Epithelial cell of prostate (primary cell): ENCODE data around the gene CADM1.

Experiments used
- DNase-seq: peaks from one replicate; pipeline ENCODE4 v3.0.0-alpha.2; 2011; ENCODE audit warnings: low read depth, low spot score
- H3K27ac ChIP-seq: fragments of 450-650 bp; 2 replicates; pipeline ENCODE4 v1.5.1; 2017; ENCODE audit warnings: mild to moderate bottlenecking

Gene CADM1

DNA sequence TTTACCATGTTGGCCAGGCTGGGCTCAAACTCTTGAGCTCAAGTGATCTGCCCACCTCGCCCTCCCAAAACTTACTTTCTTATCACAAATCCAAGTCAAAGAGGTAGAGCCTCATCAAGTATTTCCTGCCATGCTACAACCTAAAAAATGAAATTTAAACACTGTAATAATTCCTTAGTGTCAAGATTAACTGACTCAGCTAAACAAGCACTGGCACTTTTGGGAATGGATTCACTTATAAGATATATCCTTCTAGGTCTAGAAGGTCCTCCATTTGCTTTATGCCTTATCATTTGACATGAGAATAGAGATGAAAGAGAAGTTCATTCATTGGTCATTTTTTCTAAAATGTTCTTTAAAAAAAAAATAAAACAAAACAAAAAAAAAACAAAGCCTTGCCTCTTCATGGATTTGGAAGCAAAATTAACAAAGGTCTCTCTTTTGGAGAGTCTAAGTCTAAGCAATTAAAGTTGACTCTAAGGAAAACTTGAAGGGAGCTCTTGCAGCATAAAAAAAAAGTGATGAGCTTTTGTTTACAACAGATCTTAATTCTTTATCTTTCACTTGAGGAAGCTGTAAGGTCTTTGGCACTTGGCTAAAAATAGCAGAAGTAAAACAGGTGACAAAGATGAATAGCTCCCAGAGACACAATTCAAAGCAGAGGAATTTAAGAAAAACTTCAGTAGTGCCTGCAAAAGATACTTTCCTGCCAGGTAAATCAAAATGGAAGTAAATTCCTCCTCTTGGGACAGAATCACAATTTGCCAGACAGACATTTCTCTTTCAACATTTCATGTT is 50.3 kb downstream of the CADM1 start:
- H3K27ac ChIP-seq: no peak overlapping the region
- DNase-seq: no peak

DNA sequence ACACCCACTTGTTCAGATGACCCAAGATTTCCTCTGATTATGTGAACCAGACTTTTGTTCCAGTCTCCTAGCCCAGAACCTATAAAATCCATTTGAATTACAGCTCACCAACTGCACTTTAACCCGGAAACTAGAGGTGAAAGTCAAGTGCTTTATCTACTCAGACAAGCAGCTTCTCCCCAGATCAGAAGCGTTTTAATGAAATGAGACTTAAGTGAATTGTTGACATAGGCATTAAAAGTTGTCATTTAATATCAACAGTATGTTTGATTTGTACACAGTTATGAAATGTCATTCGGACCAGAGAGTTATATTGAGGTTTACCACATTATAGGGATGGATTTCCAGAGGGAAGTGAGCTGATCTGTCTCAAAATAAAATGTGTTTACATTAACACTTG is 52.0 kb downstream of the CADM1 start:
- H3K27ac ChIP-seq: no peak overlapping the region
- no peak for DNase-seq

DNA sequence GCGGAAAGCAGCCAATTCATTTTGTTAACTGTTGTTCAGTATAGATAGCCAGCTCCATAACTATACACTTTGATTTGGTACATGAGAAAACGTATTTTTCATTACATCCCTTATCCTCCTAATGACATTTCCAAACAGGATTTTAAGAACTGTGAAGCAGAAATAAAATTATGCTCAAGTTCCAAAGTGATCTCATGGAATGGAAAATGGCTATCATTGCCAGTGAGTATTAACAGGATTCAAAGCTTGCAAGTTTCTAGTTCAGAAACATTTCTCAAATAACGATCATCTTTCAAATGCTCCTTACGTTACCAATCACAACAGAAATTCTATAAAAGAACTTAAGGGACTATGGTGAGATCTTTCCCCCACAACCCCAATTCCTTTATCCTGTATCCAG is 53.7 kb downstream of the CADM1 start:
- DNase-seq: no peak
- no peak overlapping the region for H3K27ac ChIP-seq

DNA sequence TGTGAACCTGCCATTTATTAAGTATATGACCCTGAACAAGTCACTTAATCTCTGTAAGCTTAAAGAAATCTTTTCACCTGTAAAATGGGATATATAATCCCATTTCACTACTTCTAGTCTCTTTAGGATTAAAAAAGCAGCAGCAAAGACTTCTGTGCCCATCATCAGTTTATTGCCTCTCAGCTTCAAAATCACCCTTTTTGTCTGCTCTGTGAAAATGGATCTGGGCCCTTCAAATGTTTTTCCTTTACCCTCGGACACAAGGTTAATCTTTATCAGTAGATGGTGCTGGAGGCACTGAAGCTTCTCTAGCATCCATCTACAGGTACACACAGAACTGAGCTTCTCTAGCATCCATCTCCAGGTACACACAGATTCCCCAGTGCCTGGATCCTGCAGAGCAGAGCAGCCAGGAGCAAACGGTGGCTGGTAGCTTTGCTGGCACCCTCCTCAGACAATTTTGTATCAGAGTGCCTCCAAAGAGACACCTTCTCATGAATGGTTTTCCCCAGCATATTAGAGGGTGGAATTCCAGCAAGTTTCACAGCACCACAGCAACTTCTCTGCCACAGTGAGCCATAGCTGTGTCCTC is 56.8 kb downstream of the CADM1 start:
- DNase-seq: no peak
- H3K27ac ChIP-seq: no peak overlapping the region

DNA sequence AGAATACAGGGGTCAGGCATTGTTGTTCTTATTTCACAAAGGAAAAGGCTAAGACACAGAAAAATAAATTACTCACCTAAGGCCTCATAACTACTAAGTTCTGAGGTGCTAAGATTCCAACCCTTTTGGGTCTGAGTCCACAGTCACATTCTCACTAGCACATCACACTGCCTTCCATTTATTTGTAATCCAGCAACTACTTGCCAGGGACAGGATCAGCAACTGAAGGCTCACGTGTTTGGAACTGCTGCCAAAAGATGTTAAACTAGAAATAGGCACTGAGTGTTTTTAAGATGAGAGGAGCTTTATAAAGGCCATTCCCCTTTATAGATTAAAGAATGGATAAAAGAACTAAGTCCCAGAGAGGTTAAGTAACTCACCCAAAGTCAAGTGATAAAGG is 58.0 kb downstream of the CADM1 start:
- no peak overlapping the region for H3K27ac ChIP-seq
- no peak for DNase-seq

DNA sequence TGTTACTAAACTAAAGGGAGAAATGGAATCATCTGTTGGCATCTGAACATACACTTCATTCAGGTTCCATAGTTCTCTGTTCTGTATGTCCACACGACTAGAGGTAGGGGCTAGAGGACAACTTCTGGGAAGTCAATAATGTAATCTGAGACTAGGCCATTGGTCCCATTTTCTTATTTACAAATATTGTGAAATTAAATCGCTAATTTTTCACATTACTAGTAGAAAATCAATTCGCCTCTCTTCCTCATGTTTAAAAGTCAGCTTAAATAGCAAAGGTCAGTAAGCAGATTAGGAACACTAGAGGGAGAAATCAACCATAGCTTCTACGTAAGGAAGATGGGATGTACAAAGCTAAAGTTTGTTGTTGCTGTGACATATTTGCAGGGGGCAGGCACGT is 59.7 kb downstream of the CADM1 start:
- no peak for DNase-seq
- H3K27ac ChIP-seq: no peak overlapping the region

DNA sequence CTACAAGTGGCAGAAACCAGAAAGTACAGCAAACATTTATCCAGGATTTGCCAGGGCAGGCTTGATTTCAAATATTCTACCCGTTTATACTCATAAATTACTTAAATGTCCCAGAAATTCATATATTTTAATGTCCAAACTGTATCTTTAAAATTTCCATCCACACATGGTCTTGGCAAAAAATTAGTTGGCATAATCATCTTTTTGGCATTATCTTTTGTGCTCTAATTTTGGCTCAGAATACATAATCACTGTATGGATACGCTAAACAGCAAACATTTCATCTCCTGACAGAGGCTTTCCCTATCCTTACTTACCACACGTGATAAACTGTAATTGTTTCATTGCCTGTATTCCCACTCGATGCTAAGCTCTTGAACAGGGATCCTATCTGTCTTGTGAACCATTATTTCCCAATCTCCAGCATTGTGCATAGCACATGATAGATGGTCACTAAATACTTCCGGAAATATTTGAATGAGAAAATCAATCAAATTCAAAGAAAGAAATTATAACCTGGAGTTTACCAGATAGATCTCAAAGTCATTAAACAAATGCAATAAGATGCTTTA is 64.2 kb downstream of the CADM1 start:
- H3K27ac ChIP-seq: no peak overlapping the region
- no peak for DNase-seq

DNA sequence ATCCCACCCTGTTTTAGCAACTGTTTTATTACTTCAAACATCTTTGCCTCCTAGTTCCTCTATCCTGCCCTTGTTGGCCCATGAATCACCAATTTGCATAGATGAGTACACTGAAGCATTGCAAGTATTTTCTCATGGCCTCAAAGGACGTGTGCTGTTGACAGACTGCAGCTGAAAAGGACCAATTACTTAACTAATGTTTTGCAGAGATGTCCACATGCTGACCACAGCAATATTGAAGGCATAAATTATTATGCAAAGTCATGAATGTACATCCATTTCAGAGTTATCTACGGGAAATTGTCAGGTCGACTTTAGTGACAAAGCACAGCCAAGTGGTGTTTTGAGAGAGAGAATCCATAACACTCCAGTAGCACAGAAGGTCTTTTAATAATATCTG is 64.8 kb downstream of the CADM1 start:
- no peak overlapping the region for H3K27ac ChIP-seq
- no peak for DNase-seq

DNA sequence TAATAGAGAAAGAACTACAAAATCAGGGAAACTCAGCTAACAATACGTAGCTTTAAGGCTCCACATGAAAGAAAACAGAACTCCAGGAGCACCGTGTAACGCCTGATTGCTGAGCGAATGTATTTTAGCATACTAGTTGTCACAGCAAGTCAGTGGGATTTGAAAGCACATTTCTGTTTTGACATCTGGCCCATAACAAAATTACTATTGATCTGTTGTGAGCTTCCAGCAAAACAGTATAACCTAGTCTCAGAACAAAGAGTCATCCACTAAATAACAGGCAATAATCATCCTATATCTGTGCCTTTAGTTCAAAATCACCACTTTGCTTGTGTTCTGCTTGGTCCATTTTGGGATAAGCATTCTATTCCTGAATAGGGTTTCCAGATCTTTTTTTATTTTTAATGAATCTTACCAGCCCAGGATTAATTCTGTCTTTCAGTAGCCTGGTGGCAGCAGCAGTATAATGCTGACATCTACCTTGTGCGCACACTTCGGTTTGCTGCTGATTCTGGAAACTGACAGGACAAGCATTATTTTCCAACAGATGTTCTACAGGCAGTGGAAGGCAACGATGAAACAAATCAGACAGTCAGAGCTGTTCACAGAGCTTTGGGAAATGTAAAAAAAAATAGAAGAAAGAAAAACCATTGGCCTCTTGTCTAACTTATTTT is 66.2 kb downstream of the CADM1 start:
- no peak overlapping the region for H3K27ac ChIP-seq
- no peak for DNase-seq

DNA sequence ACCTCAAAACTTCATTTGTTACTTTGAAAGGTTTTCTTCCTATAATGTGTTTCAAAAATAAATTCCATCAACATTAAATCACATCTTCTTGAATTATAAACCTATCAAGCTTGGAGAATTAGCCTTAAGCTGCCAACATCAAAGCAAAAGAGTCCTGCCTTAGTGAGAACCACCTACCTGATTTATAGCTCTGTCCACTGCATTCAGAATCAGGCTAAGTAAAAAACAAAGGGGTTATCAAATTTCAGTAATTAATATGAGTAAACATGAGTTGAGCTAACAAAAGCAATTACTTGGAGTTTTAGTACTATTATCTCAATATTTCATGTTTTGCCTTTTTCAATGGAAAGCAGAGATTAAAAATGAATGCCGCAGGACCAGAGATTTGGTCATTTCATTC is 73.9 kb downstream of the CADM1 start:
- no peak overlapping the region for H3K27ac ChIP-seq
- DNase-seq: no peak

DNA sequence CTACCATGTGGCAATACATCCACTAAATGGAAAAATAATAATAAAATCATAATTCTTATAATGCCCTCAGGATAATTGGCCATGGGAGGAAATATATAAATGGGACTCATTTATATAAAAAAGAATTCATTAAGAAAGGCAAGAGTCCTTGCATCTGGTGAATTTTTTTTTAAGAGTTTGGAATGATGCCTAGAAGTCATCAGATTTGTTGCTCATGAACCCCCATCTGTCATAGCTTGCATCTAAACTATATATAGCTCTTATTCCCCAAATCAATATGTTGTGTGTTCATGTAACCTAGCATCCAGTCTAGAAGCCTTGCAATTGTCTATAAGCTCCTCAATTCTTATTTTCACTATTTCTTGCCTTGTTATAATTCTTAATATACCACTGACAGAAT is 75.9 kb downstream of the CADM1 start:
- no peak for DNase-seq

DNA sequence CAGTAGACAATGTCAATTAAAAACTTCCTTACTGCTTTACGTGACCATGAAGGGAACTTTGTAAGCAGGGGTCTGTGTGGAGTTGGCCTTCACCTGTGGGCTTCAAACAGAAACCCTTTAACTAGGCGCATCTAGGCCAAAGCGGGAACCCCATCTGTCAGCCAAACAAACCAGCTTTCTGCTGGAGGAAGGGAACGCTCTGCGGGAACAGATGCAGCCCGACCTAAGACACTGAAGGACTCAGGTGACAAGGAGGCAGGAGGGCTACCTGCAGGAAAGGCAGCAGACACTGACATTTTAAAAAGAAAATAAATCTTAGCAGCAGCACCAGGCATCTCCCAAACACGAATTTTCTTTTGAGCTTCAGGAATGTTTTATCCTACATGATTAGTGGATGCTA is 78.4 kb downstream of the CADM1 start:
- DNase-seq: no peak
- no peak overlapping the region for H3K27ac ChIP-seq

More for the DNA sequence above, 75.9 kb downstream of the CADM1 start:
- H3K27ac ChIP-seq: no peak overlapping the region

DNA sequence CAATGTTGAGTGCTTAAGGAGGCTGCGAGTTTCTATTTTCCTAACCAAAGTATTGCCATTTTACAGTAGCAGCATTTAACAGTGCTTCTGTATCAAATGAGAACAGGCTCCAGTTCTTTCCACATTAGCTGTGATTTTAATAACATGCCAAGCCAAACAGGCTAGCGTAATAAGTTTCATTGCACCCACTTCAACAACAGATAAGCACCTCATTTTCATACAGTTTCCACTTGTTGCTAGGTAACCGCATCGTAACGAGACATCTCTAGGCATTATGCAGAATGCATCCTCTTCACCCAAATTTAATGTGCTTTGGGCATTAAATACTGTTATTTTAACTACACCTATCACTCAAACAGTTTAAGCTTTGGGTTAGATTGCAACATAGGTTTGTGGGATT is 79.0 kb downstream of the CADM1 start:
- no peak overlapping the region for H3K27ac ChIP-seq
- DNase-seq: no peak

DNA sequence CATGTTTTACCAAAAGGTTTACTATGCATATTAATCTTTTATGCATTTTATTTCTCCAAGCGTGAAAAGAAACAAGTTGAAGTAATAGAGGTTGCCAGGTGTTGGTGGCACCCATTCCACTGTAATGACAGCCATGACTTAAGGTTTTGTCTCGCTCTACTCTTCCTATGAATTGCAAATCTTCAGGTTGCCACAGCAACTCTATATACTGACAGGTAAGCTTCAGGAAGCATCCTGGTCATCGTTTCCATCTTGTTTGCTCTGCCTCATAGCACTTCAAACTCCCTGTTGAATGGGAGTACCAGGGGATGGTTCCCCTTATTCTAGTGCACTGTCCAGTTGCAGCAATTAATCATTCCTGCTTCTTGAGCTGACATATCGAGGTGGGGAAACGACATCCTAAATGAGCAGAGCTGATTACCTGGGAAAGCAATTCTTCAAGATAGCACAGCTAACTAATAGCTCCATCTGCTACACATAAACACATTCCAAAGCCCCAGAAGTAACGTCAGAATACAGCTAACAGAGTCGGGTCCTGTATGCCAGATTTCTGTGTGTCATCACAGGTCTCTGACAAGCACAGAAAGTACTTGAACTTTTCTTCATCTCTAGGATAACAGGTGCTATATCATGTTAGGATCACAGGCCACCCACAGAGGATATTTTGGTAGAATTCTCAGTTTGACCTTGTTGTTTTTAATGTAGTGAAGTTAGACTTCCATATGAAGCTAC is 80.3 kb downstream of the CADM1 start:
- DNase-seq: no peak

DNA sequence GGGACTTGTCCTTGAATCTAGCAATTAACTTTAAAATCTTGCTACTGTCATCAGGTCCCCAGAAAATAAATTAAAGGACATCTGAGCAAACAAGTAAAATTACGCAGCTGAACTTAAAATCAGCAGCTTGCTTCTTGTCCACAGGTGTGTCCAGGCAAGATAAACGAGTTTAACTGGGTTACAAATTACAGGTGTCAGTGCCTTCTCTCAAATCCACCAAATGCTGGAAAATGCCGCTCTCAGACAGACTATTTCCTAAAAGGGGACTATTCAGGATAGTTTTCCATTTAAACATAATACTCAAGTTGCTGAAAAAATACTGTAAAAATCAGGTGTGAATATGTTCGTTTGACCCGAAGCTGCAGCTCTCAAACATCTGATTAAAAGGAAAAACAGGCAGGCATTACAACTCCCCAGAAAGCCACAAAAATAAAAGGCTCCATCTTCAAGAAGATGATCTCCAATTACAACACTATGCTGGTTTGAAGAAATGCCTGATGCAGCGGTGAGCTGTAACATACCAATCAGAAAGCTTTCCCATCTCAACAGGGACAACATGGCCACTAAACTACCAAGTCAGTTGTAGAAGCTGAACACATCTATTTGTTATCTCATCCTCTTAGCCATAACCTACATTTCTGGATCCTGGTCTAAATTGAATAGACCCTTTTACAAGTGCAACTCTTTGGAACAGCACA is 82.1 kb downstream of the CADM1 start:
- no peak for DNase-seq
- H3K27ac ChIP-seq: no peak overlapping the region

More for the DNA sequence above, 80.3 kb downstream of the CADM1 start:
- no peak overlapping the region for H3K27ac ChIP-seq

DNA sequence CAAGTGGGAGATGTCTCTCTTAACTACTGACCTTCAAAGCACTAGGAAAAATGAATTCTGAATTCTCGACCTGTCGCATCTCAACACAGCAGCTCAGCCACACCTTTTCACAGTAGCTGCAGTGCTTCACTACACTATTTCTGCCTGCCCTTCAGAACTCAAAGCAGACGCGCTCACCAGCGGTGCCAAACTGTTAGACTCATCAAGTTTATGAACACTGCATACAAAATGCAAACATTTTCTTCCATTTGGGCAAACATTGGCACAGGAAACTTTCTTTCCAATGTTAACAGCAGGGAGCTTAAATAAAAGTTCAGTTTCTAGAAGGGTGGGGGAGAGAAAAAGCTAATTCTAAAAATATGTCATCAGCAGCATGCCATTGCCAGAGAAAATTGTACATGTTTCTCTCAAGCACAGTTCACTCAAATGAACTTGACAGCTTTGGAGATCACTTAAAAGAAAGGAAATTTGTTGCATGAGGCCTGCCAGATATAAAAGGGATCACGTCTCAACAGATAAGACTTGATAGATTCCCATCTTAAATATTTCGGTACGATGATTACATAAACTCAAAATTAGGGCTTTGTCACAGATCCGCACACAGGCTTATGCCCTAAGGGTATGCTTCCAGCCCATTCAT is 82.7 kb downstream of the CADM1 start:
- no peak overlapping the region for H3K27ac ChIP-seq
- no peak for DNase-seq

DNA sequence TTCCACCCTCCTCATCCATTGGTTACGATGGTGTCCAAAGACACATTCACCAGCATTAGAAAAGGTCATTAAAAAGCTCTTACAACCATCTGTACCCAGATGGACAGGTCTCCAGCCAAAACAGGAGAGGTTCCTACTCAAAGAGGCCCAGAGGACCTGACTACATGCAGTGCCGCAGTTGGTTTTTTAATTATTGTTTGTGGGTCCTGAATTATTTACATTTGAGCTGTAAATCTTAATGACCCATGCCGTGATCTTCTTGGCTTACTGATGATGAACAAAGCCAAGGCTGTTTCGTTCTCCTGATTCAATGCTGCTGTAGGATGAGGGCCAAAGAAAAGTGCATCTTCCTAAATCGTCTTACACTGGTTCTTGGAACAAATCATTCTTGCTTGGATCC is 83.7 kb downstream of the CADM1 start:
- no peak overlapping the region for H3K27ac ChIP-seq
- DNase-seq: no peak

DNA sequence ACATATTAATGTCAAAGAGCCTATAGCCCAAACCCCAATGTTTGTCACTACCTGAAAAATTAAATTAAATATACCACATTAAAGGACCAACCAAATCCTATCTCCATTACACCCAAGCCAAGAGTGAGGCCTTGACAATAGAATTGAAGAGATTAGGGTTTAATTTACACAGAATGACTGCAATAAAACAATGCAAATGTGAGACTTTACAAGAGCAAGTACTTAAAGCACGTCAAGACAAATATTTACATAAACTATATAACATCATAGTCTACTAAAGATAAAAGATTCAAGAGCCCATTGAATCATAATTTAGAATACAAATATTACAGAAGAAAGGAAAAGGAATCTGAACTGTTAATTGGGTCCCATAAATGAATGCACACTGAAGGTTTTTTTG is 85.6 kb downstream of the CADM1 start:
- DNase-seq: no peak
- H3K27ac ChIP-seq: no peak overlapping the region

DNA sequence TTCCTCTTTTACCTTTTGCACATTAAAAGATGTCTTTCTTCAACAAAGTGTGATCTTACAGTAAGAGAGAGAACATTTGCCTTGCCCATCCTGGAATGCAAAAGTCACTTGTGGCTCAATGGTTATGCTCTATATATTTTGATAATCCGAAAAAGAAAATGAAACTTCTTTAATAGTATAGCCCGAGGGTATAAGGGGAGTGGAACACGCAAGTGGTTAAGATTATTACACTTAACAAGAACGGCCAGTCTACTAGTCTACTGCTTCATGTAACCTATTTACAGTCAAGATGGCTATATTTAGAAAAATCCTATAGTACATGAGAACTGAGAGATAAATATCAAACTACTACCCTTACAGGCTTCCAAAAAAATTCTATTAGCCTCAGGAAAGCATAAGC is 86.1 kb downstream of the CADM1 start:
- no peak overlapping the region for H3K27ac ChIP-seq
- DNase-seq: no peak

DNA sequence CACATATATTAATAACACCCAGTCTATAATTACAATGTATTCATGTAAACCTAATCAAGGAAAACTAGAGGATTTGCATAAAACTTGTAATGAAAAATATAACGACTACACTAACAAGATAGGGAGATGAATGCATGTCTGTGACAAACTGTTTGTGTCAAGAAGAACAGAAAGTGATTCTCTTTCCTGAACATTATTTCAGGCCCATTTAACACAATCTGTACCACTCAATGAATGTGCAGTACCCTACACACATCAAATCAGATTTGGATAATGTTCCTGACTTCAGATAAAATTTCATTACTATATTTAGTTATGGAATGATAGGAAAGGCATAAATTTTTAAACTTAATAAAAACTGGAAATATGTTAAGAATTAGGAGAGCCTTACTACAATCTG is 93.1 kb downstream of the CADM1 start:
- no peak overlapping the region for H3K27ac ChIP-seq
- no peak for DNase-seq
